ENCODE results near the gene MYCT1.

The MYCT1 gene

DNA sequence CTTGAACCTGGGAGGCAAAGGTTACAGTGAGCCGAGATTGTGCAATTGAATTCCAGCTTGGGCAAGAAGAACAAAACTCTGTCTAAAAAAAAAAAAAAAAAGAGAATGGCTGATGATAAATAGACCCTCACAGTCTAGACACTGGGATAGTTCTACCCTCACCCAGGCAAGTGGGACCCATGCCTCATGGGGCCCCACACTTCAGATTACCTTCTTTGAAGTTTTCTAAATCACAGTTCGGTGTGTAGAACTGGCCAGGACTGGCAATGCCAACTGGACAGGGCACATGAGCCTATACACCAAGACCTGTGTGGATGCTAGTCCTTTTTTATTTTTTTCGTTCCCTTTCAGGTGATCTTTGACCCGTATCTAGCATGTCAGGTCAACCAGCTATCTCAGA, 28.6 kb downstream of the MYCT1 start:
- no peak for DNase-seq

DNA sequence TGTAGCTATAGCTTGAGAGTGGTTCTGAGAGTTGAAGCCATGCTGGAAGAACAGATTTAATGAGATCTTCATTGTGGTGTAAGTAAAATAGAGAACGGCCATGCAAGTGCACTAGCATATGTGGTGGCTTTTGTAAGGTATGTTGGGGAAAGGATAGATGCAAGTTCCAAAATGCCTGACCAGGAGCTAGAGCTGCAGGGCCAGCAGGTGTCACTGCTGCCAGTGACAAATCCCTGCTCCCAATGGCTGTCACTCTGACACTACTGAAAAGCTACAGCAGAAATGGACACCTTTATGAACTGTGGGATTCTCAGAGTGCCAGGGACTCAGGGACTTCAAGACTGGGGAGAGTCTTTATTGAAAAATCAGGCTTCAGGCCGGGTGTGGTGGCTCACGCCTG, 29.8 kb downstream of the MYCT1 start:
- no peak for DNase-seq

DNA sequence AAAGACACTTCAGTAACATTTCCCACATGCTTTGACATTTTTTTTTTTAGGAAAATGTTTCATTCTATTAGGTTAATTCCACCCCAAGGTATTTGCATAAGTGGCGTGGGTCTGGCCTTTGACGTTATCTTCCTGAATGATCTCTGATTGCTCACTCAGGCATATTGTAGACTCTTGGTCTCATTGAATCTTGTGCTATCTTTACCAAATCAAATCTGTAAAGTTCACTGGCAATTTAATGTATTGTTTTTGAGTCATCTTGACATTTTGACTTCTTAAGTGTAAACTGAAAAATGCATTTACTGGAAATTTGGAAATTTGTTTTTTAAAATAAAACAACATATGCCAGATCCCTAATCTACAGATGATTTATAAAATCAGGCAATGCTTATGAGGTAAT, 36.9 kb downstream of the MYCT1 start:
- DNase-seq, result no peak

DNA sequence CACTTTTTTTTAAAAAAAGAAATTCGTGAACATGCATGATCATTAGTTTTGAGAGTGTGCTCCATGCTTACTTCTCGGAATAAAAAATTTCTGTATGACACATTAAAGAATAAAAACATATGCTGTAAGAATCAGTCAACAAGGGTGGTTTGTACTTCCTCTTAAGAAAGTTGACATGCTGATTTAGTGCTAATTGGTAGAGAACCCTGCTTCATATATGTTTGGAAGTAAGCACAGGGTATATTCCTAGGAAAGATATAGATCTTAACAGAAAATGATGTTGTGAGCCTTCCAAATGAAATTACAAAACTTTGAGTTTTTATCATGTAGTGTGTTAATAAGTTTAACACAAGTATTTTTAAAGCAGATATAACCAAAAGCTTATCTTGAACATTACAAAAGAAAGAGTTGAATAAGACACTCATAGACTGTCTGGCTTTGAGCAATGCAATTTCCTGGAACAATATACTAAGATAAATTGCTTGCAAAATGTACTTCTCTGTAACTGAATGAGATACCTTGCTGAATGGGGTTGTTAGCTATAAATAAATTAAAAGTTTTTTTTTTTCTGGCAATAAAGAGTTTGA, 39.1 kb downstream of the MYCT1 start:
- DNase-seq, result no peak

DNA sequence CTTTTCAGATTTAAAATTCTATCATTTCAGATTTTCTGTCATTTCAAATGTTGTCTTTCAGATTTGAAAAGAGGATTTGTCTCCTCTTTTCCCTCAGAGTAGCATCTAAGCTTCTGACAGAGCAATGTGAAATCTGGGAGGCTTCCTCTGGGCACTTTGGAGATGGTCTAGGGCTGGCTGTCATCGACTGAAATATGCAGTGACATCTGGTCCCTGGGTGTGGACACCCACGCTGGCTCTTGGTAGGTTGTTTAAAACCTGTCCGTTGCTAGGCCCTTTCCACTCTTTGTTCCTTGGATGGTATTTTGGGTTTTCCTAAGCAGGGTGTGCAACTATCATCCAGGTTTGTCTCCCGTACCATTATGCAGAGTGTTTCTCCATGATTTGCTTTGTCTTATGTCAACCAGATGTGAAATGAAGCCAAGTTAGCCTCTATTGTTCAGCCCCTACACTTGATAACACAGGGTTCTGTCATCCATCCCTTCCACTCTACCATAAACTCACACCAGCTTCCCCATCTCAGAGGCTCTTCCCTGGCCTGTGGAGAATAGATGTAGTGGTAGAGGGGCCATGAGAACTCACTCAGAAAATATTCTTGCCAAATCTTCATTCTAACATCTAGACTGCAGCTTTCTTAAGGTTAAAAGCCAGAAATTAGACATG, 47.9 kb downstream of the MYCT1 start:
- DNase-seq, result no peak

DNA sequence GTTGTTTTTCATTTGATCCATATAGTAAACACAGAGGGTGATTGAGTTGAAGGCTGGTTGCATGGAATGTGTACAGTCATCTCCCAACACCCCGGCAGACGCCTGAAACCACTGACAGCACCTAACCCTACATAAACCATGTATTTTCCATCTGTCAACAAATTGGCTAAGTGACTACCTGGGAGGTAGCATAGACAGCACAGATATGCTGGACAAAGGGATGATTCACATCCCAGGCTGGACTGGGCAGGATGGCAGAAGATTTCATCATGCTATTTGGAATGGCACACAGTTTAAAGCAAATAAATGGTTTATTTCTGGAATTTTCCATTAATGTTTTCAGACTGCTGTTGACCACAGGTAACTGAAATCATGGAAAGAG, 48.5 kb downstream of the MYCT1 start:
- DNase-seq, result no peak

DNA sequence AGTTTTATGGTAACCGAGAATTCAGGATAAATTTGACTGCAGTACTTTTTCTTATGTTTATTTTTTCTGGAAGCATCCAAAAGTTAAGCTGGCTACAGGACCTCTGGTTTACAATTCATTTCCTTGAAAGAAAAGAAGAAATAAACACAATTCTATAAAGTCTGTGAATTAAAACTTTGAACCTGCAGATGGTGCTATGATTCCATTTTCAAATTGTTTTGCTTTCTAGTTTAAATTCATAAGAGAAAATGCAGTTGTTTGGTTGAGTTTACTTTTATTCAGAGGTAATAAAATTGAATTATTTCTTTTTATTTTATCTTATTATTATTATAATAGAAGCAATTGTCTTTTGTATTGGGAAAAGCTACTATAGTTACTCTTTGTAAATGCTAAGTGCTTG, 51.1 kb downstream of the MYCT1 start:
- DNase-seq, result no peak

DNA sequence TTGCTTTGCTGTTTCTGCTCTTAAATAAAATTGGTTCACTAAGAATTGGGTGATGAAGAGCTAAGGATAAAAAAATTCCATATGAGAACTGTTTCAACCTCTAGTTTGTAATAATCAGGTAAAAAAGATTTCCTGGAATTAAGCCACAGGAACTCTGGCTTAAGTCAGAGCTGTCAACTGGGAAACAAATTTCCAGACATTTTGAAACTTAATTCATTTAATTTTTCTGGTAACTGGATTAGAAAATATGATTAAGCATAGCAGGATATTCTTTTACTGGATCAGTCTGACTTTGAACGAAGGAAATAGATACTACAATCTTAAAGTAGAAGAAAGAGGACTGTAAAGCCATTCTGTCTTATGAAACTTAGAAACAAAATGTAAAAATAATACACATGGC, 51.6 kb downstream of the MYCT1 start:
- no peak for DNase-seq

DNA sequence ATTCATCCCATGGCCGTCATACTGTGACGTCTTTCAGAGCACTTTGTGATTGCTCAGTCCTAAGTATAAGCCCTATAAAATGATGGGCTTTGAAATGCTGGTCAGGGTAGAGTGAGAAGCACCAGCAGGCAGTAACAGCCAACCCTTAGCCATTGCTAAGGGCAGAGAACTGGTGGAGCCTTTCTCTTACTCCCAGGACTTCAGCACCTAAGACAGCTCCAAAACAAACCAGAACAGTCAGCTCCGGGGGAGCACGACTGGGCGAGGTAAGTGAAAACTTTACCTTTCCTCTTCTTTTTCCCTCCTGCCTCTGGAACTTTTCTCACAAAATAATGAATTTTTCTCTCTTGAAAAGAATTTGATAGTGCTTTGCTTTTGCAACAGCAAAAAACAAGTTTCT, 53.0 kb downstream of the MYCT1 start, which contains the start of gene VIP:
Gene VIP (plus strand): TSS at position 104 of the 400 bp plus-strand sequence. CDS start 1,381 bp downstream, outside the sequence.
- no peak for DNase-seq

DNA sequence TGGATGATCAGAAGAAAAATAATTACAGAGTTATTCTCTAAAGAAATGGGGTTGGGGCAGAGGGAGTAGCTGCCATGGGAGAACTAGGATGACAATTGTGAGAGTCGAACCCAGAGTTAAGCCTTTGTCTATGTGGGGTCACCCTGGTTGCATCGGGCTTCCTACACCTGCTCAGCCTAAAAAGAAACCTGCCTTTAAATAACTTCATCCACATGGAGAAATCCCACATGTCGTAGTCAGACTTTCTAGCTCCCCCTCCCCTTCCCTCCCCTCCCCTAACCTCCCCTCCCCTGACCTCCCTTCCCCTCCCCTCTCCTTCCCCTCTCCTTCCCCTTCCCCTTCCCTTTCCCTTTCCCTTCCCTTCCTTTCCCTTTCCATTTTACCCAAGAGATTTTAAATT, 67.6 kb downstream of the MYCT1 start:
- no peak for DNase-seq

DNA sequence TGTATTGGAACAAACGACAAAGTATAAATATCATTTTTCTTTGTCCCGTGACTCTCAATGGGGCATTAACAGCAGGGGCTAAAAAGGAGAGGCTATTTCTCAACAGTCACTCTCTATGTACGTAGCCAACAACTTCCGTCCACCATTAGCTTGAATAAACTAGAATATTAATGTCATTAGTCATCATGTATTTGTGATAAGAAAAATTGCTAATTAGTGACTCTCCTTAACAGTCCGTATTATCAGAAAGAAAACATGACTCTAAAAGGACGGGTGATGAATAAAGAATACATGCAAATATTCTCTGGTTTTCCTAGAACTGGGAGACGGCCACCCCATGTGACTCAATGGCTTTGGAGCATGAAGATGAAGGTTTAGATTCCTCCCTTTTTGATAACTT, 71.5 kb downstream of the MYCT1 start:
- DNase-seq, result no peak

DNA sequence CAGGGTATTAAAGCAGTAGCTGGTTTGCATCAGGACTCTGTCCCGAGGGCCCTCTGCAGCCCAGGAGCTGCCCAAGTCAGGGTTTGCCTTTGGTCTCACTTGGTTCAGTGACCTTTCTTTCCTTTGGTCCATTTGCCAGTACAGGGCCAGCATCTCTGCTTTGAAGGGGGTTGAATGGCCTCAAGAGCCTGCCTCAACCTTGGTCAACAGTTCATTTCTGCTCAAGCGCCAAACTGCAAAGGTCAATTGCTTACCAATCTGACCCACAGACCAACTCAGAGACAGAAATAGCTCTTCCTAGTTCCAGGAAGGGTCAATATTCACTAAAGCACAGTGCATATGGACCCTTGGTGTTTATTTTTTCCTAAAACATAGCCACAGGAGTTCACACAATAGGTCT, 72.3 kb downstream of the MYCT1 start:
- DNase-seq, result no peak

DNA sequence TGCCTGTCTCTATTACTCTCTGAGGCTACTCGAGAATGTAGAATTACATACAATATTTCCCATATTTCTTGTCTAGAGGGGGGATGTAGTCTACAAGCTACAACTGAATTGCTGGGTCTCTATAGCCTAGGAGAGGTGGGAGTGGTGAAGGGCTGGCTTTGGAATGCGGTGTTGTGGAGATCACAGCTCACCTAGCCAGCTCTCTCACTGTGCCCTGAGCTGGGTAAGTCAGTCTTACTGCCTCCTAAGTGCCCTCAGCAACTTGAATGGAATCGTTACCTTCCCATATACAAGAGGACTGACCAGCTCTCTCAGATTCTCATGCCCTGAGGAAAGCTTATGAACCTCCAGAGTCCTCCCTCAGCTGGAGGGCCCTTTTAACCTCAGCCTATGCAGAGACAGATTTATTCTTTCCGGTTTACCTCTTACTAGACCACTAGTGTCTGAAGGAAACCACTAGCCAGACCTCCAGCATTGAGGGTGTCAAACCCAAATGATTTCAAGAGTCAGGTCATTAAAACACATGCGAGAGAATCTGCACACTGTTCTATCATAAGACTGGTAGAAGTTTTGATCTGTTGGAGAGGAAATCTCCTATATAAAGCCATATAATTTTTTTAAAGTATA, 73.5 kb downstream of the MYCT1 start:
- DNase-seq, result no peak

Data from amniotic stem cell (primary cell).